Effector memory CD4-positive, alpha-beta T cell (primary cell): ENCODE data around the gene FRZB.

Experiments
- DNase-seq, 3 donors: peaks; one replicate each; pipeline ENCODE4 v3.0.0-alpha.2; 2020
- H3K27ac ChIP-seq: 2 replicates; pipeline ENCODE4 v1.7.0; 2013; ENCODE audit warnings: mild to moderate bottlenecking, low read length, moderate library complexity; ENCODE audit not compliant: insufficient read depth, poor library complexity, severe bottlenecking
- H3K27me3 ChIP-seq: replicated peaks from 2 replicates; pipeline ENCODE4 v1.7.0; 2013; ENCODE audit warnings: mild to moderate bottlenecking, low read length; ENCODE audit not compliant: insufficient read depth, control insufficient read depth, poor library complexity, severe bottlenecking
- H3K36me3 ChIP-seq: 2 replicates; pipeline ENCODE4 v1.7.0; 2013; ENCODE audit warnings: mild to moderate bottlenecking, low read length, moderate library complexity; ENCODE audit not compliant: control insufficient read depth, insufficient read depth
- H3K4me1 ChIP-seq: 2 replicates; pipeline ENCODE4 v1.7.0; 2013; ENCODE audit warnings: low read length, mild to moderate bottlenecking; ENCODE audit not compliant: control insufficient read depth, insufficient read depth, poor library complexity, severe bottlenecking
- H3K4me3 ChIP-seq: 2 replicates; pipeline ENCODE4 v1.7.0; 2013; ENCODE audit warnings: low read length, low read depth, mild to moderate bottlenecking; ENCODE audit not compliant: insufficient read depth, poor library complexity, severe bottlenecking
- H3K9me3 ChIP-seq: 2 replicates; pipeline ENCODE4 v1.7.0; 2013; ENCODE audit warnings: mild to moderate bottlenecking, low read length, moderate library complexity; ENCODE audit not compliant: control insufficient read depth

FRZB gene

DNA sequence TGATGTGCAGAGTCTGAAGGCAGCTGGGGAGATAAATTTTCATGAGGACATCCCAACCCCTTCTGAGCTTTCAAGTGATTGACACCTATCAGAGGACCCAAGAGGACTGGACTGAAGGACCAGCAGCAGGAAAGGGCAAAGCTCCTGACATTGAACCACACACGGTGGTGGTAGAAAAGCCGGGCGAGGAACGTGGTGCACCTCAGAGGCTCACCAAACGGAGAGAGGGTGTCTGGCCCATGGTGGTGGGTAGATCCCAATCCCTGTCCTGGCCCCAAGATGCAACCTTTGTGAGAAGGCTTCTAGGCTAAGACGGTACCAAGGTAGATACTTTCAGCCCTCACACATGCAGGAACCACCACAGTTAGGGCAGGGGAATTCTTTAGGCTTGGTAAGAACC is 52.1 kb downstream of the FRZB start:
- H3K27ac ChIP-seq, result no peak overlapping the region
- no peaks in the 10 kb centered on the region for H3K27me3 ChIP-seq
- no peak for DNase-seq
- H3K9me3 ChIP-seq, result no peaks in the 10 kb centered on the region
- no peaks in the 10 kb centered on the region for H3K36me3 ChIP-seq
- no peak overlapping the region for H3K4me3 ChIP-seq
- H3K4me1 ChIP-seq, result no peaks in the 10 kb centered on the region

DNA sequence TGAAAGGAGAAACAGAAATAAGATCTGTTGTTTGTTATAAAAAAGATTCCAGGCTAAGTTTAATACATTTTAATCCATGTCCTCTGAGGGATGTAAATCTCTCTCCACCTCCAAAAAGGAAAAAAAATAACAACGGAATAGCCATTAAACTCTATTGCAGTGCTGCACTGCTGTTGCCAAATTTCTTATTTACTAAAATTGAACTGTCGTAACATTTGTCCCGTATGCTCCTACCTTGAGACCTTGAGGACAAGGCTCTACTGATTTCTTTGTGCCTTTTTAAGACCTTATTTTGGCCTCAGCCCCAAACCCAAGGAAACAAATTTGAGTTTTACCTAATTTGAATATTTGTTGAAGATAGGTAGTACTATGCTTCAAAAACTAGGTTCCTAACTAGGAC is 56.4 kb downstream of the FRZB start:
- H3K36me3 ChIP-seq, result no peaks in the 10 kb centered on the region
- H3K27ac ChIP-seq, result no peak overlapping the region
- H3K9me3 ChIP-seq, result no peaks in the 10 kb centered on the region
- DNase-seq, result no peak
- no peak overlapping the region for H3K4me3 ChIP-seq
- H3K27me3 ChIP-seq, result peaks cover 2% of the 10 kb centered on the region
- no peaks in the 10 kb centered on the region for H3K4me1 ChIP-seq

DNA sequence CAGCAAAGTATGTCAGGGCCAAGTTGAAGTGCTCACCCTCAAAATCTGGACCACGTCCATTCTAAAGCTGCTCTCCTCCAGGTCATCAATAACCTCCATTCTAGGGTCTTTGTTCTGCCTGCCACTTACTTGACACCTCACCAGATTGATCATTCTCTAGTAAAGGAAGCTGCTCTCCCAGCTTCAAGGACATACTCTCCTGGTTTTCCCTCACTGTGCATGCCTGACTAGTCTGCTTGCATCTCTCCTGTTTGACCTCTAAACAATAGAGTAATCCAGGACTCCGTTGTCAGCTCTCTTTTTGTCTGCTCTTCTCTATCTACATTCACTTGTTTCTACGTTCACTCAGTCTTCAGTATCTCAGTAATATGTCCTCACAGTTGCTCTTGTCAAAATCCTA is 59.1 kb downstream of the FRZB start:
- Histone ChIP-seq H3K4me3 (no peak overlapping the region), H3K27ac (no peak overlapping the region), H3K9me3 (no peaks in the 10 kb centered on the region), H3K4me1 (no peaks in the 10 kb centered on the region), H3K36me3 (no peaks in the 10 kb centered on the region), H3K27me3 (peaks cover 2% of the 10 kb centered on the region)
- DNase-seq, result no peak

DNA sequence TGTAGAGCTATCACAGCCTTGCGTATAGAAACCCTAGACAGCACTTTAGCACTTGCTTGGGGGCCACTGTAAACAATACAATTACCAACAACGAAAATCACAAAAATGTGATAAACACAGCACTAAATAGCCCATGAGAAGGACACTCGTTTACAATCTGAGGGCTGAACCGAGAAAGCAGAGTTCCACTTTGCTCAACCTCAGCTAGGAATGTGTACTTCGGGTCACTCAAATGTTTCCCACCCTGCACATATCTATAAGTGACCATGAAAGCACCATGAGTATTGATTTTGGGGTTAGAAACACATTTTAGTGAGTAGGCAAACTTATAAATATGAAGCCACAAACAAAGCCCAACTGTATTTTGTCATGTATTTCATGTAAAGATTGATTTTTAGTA is 62.3 kb downstream of the FRZB start:
- DNase-seq, result no peak
- Histone ChIP-seq H3K4me1 (no peaks in the 10 kb centered on the region), H3K36me3 (no peaks in the 10 kb centered on the region), H3K9me3 (no peaks in the 10 kb centered on the region), H3K27me3 (peaks cover 2% of the 10 kb centered on the region), H3K4me3 (no peak overlapping the region), H3K27ac (no peak overlapping the region)

DNA sequence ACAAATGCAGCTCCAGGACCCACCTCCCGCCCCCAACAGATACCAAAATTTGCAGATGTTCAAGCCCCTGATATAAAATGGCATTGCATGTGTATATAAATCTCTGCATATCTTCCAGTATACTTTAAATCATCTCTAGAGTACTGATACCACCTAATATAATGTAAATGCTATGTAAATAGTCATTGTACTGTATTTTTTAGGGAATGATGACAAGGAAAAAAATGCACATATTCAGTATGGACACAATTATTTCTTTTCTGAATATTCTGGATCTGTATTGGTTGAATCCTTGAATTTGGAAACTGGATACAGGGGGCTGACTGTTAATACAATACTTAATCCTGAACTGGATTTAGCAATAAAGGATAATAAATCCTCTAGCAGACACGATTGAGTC is 67.7 kb downstream of the FRZB start:
- H3K9me3 ChIP-seq, result no peaks in the 10 kb centered on the region
- DNase-seq, result no peak
- H3K4me3 ChIP-seq, result no peak overlapping the region
- peaks cover 6% of the 10 kb centered on the region for H3K27me3 ChIP-seq
- no peak overlapping the region for H3K27ac ChIP-seq
- H3K36me3 ChIP-seq, result no peaks in the 10 kb centered on the region
- H3K4me1 ChIP-seq, result no peaks in the 10 kb centered on the region

DNA sequence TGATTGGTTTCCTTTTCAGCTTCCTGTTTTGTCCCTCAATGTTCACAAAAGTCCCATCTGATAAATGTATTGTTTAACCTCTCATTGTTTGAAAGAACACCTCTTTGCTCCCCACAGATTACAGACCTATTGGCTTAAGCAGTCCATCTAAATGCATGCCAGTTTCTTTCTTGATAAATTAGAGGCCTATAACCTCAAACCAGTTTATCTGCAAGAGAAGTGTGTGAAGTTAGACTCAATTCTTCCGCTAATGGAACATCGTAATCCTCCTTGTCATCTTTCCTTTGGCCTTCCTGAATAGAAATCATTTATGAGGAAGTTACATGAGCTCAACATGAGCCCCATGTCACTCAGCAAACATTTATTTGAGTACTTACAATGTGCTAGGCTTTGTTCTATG is 74.0 kb downstream of the FRZB start:
- no peaks in the 10 kb centered on the region for H3K9me3 ChIP-seq
- H3K36me3 ChIP-seq, result no peaks in the 10 kb centered on the region
- H3K4me1 ChIP-seq, result no peaks in the 10 kb centered on the region
- H3K4me3 ChIP-seq, result no peak overlapping the region
- no peaks in the 10 kb centered on the region for H3K27me3 ChIP-seq
- DNase-seq, result no peak
- no peak overlapping the region for H3K27ac ChIP-seq

DNA sequence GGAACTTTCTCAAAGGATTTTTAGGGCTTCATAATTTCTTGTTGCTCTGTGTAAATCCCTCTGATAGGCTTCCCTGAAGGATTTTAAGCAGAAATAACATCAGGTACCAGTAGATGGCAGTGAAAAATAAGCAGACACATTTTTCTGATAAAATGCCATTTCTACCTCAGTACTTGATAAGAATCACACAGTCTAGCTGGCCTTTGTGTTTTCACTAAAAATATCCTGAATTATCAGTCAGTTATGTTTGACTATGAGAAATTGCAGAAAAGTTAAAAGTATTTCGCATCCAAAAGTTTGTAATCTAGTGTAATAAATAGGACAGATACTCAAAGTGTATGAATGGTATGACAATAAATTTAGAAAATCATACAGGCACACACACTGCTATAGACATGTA is 81.7 kb downstream of the FRZB start:
- no peaks in the 10 kb centered on the region for H3K27me3 ChIP-seq
- H3K4me1 ChIP-seq, result no peaks in the 10 kb centered on the region
- H3K9me3 ChIP-seq, result no peaks in the 10 kb centered on the region
- no peak overlapping the region for H3K27ac ChIP-seq
- H3K4me3 ChIP-seq, result no peak overlapping the region
- peaks cover 6% of the 10 kb centered on the region for H3K36me3 ChIP-seq
- no peak for DNase-seq

DNA sequence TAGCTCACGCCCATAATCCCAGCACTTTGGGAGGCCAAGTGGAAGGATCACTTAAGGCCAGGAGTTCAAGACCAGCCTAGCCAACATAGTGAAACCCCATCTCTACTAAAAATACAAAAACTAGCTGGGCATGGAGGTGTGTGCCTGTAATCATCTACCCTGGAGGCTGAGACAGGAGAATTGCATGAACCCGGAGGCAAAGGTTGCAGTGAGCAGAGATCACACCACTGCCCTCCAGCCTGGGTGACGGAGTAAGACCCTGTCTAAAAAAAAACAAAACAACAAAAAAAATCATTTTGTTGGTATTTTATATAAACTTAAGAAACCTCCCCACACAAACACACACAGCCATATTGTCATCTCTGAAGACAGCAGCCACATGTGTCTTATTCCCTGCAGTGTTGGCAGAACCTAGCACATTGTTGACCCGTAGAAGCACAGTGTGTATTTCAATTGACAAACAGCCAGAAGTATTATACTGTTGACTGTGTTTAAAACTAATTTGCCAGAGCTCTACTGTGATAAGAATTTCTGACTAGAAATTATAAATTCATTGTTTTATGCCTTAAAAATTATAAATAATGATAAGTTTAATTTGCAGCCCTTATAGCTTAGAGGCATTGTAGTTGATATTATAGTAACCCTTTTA is 82.3 kb downstream of the FRZB start:
- no peaks in the 10 kb centered on the region for H3K9me3 ChIP-seq
- H3K36me3 ChIP-seq, result peaks cover 6% of the 10 kb centered on the region
- H3K27me3 ChIP-seq, result no peaks in the 10 kb centered on the region
- no peak overlapping the region for H3K4me3 ChIP-seq
- H3K4me1 ChIP-seq, result no peaks in the 10 kb centered on the region
- no peak for DNase-seq
- H3K27ac ChIP-seq, result no peak overlapping the region
